K562 (cell line): ENCODE data around the gene COLEC12. TPM values are rescaled to one million over a fixed set of nuclear protein-coding genes. Genes with fewer than 3 reads are reported as not detected.

Source experiments
- ARHGAP35 ChIP-seq: fragments of 450-650 bp; IDR thresholded peaks from 2 replicates; pipeline ENCODE4 v1.6.1; 2018; ENCODE audit not compliant: partially characterized antibody
- CBFB ChIP-seq: sonication (generic); formaldehyde crosslinking; IDR thresholded peaks from 2 replicates; pipeline ENCODE4 v1.4.0; 2020; ENCODE audit warnings: mild to moderate bottlenecking, missing genetic modification reagents
- CBX1 ChIP-seq: sonication (generic); IDR thresholded peaks from 2 replicates; pipeline ENCODE4 v1.6.1; 2016; ENCODE audit warnings: antibody characterized with exemption, low read depth, mild to moderate bottlenecking
- FOSL1 ChIP-seq: fragments of 200-800 bp; sonication (Bioruptor generic); conservative IDR thresholded peaks from 2 replicates; pipeline ENCODE4 v1.6.1; 2016; ENCODE audit warnings: missing genetic modification characterization, missing compliant biosample characterization
- HLTF ChIP-seq: fragments of 450-650 bp; IDR thresholded peaks from 2 replicates; pipeline ENCODE4 v1.6.1; 2016
- JUN ChIP-seq, 2 experiments: sonication (generic) in 1 of 2; formaldehyde crosslinking in 1 of 2; IDR thresholded peaks; 2 replicates each; pipeline versions ENCODE4 v1.6.1 to v1.8.0; 2012 to 2022; ENCODE audit warnings: borderline replicate concordance in 2 of 2, mild to moderate bottlenecking in 2 of 2, improper control_type of control experiment in 1 of 2, low read depth in 1 of 2, low read length in 1 of 2, missing genetic modification reagents in 1 of 2
- KHSRP ChIP-seq: fragments of 450-650 bp; IDR thresholded peaks from 2 replicates; pipeline ENCODE4 v1.6.1; 2017
- LCOR ChIP-seq: sonication (generic); formaldehyde crosslinking; IDR thresholded peaks from 2 replicates; pipeline ENCODE4 v1.8.0; 2022; ENCODE audit warnings: mild to moderate bottlenecking, missing genetic modification reagents
- MCM2 ChIP-seq: fragments of 450-650 bp; IDR thresholded peaks from 2 replicates; pipeline ENCODE4 v1.6.1; 2017; ENCODE audit warnings: low read depth, mild to moderate bottlenecking
- PHF21A ChIP-seq: fragments of 450-650 bp; IDR thresholded peaks from 2 replicates; pipeline ENCODE4 v1.6.1; 2017; ENCODE audit warnings: low read depth, borderline replicate concordance
- RCOR1 ChIP-seq, 2 experiments: IDR thresholded peaks; 2 replicates each; pipeline ENCODE4 v1.6.1; 2012; ENCODE audit warnings: low read depth in 2 of 2, low read length in 2 of 2, borderline replicate concordance in 1 of 2, improper control_type of control experiment in 1 of 2
- TEAD2 ChIP-seq: fragments of 450-650 bp; IDR thresholded peaks from 2 replicates; pipeline ENCODE4 v1.6.1; 2016; ENCODE audit warnings: missing genetic modification characterization, control low read depth, missing compliant biosample characterization
- THAP12 ChIP-seq: fragments of 250-450 bp; sonication (Bioruptor Pico); IDR thresholded peaks from 2 replicates; pipeline ENCODE4 v1.9.0; 2021; ENCODE audit warnings: mild to moderate bottlenecking, inconsistent platforms
- ZNF318 ChIP-seq, 2 experiments: fragments of 450-650 bp; IDR thresholded peaks; 2 replicates each; pipeline ENCODE4 v1.6.1; 2016; ENCODE audit warnings: mild to moderate bottlenecking in 2 of 2, borderline replicate concordance in 1 of 2, low read depth in 1 of 2, moderate library complexity in 1 of 2
- ZNF444 ChIP-seq: fragments of 250-450 bp; sonication (Bioruptor Pico); IDR thresholded peaks from 2 replicates; pipeline ENCODE4 v1.4.0; 2020; ENCODE audit warnings: mild to moderate bottlenecking, moderate library complexity
- ZNF584 ChIP-seq: fragments of 200-800 bp; sonication (Bioruptor generic); IDR thresholded peaks from 2 replicates; pipeline ENCODE4 v1.6.1; 2016; ENCODE audit warnings: low read depth, mild to moderate bottlenecking, missing genetic modification characterization, missing compliant biosample characterization
- ZNF830 ChIP-seq: fragments of 250-450 bp; sonication (Bioruptor Pico); IDR thresholded peaks from 2 replicates; pipeline ENCODE4 v1.5.0; 2021; ENCODE audit warnings: mild to moderate bottlenecking
- polyA plus RNA-seq, 8 experiments: library from polyadenylated mRNA; depleted of rRNA in 4 of 8; stranded (reverse) in 5 of 8; unstranded in 3 of 8; fragments of >200 nt; fragmentation: Nextera tagmentation in 2 of 8; fragmentation: Illumina TruSeq in 1 of 8; extraction: Ambion mirVana in 2 of 8; extraction: Trizol in 1 of 8; gene quantifications; 2 replicates each; pipeline versions ENCODE4 v1.2.1 to v1.2.3, GENCODE V29; 2011 to 2014; ENCODE audit warnings: inconsistent platforms in 1 of 8, missing spikeins in 1 of 8
- total RNA-seq, 7 experiments: library from RNA; depleted of rRNA in 6 of 7; stranded (reverse); fragments of >200 nt in 6 of 7; fragmentation: Illumina TruSeq in 2 of 7; extraction: Trizol in 2 of 7; gene quantifications; 2 replicates each; pipeline versions ENCODE4 v1.2.1 to v1.2.3, GENCODE V29; 2011 to 2021; ENCODE audit warnings: low replicate concordance in 1 of 7

The COLEC12 gene
- total and polyA plus RNA-seq, 9 of the 15 experiments (the other 6 are each of a cell fraction or from before 2014, with no cell fraction given), result 0.04 TPM; not detected in 8

GRCh38 chr18:323253-323622 lies 177.3 kb downstream of the COLEC12 start (continued):
- TF ChIP-seq JUN (IDR thresholded peaks at IDR 0.05; ENCODE audit: borderline replicate concordance, low read depth, low read length) (peak; percentile 63), JUN (CRISPR knock-in tag; IDR thresholded peaks at IDR 0.05; ENCODE audit: borderline replicate concordance) (no peak), HLTF (no peak), KHSRP (no peak), CBX1 (no peak), TEAD2 (no peak), FOSL1 (tag) (peak; percentile 50; the same call in 1 of the 2 replicates), THAP12 (CRISPR knock-in tag) (no peak), ZNF444 (CRISPR knock-in tag) (no peak), ZNF318 (IDR thresholded peaks at IDR 0.05; ENCODE audit: borderline replicate concordance in 1 of 2, low read depth in 1 of 2) (no peak), ZNF584 (CRISPR knock-in tag) (no peak), LCOR (CRISPR knock-in tag) (no peak), ZNF830 (CRISPR knock-in tag) (no peak), RCOR1 (IDR thresholded peaks at IDR 0.05; ENCODE audit: borderline replicate concordance in 1 of 2, low read depth in 2 of 2, low read length in 2 of 2) (peak; percentile 48 to 97; a peak in 3 of 4 replicates), CBFB (CRISPR knock-in tag) (no peak), MCM2 (no peak), PHF21A (peak; percentile 25; the same call in 1 of the 2 replicates), ARHGAP35 (no peak)
